HepG2 (cell line): ENCODE measurements around the gene CTNNA1.

Experiments
- ZNF317 ChIP-seq: sonication (generic); formaldehyde crosslinking; IDR thresholded peaks from 2 replicates; pipeline ENCODE4 v1.5.0; 2020; ENCODE audit warnings: mild to moderate bottlenecking, missing genetic modification reagents
- TF ChIP-seq, protein P1 (sequence below): sonication (generic); formaldehyde crosslinking; IDR thresholded peaks from 2 replicates; pipeline ENCODE4 v1.5.0; 2020; ENCODE audit warnings: mild to moderate bottlenecking, missing genetic modification reagents, moderate library complexity
- TF ChIP-seq, protein P2 (sequence below): sonication (generic); formaldehyde crosslinking; IDR thresholded peaks from 2 replicates; pipeline ENCODE4 v1.8.0; 2022; ENCODE audit warnings: mild to moderate bottlenecking, missing genetic modification reagents, moderate library complexity
- TF ChIP-seq, protein P3 (sequence below): sonication (generic); formaldehyde crosslinking; IDR thresholded peaks from 2 replicates; pipeline ENCODE4 v1.4.0; 2020; ENCODE audit warnings: missing genetic modification reagents, borderline replicate concordance
- TF ChIP-seq, protein P4 (sequence below): sonication (generic); formaldehyde crosslinking; conservative IDR thresholded peaks from 2 replicates; pipeline ENCODE4 v1.4.0; 2020; ENCODE audit warnings: mild to moderate bottlenecking, missing genetic modification reagents, moderate library complexity

DNA sequence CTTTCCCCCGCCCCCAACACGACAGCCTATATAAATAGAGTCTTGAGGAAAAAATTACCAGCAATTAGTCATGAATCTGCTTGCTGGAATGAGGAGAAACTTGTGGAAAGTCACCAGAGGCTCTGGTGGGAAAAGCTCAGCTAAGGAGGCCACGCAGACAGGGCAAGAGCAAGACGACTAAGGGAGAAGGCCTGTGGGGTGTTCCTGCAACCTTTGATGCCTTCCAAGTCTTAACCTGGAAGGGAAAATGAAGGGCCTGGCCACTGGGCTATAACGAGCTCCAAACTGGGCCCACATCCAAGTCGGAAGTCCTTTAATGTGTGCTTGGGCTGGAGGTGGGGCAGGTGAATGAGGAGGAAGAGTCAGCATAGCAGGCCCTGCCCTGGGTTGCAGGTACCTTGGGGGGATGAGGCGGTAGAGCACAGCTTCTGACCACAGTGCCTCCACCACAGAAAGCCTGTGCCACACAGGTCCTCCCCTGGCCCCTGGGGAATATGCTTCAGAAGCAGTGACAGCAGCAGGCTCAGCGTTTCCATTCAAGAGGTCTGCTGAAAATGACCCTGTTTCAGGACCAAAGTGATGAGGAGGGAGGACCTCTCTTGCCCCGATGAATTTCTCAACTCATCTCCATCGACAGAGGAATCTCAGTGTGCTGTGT is 214.7 kb downstream of the CTNNA1 start:
- TF ChIP-seq, protein P1, sequence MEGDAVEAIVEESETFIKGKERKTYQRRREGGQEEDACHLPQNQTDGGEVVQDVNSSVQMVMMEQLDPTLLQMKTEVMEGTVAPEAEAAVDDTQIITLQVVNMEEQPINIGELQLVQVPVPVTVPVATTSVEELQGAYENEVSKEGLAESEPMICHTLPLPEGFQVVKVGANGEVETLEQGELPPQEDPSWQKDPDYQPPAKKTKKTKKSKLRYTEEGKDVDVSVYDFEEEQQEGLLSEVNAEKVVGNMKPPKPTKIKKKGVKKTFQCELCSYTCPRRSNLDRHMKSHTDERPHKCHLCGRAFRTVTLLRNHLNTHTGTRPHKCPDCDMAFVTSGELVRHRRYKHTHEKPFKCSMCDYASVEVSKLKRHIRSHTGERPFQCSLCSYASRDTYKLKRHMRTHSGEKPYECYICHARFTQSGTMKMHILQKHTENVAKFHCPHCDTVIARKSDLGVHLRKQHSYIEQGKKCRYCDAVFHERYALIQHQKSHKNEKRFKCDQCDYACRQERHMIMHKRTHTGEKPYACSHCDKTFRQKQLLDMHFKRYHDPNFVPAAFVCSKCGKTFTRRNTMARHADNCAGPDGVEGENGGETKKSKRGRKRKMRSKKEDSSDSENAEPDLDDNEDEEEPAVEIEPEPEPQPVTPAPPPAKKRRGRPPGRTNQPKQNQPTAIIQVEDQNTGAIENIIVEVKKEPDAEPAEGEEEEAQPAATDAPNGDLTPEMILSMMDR (CRISPR knock-in tag) = no peak
- TF ChIP-seq, protein P2, sequence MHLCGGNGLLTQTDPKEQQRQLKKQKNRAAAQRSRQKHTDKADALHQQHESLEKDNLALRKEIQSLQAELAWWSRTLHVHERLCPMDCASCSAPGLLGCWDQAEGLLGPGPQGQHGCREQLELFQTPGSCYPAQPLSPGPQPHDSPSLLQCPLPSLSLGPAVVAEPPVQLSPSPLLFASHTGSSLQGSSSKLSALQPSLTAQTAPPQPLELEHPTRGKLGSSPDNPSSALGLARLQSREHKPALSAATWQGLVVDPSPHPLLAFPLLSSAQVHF (CRISPR knock-in tag) = no peak
- TF ChIP-seq, protein P3, sequence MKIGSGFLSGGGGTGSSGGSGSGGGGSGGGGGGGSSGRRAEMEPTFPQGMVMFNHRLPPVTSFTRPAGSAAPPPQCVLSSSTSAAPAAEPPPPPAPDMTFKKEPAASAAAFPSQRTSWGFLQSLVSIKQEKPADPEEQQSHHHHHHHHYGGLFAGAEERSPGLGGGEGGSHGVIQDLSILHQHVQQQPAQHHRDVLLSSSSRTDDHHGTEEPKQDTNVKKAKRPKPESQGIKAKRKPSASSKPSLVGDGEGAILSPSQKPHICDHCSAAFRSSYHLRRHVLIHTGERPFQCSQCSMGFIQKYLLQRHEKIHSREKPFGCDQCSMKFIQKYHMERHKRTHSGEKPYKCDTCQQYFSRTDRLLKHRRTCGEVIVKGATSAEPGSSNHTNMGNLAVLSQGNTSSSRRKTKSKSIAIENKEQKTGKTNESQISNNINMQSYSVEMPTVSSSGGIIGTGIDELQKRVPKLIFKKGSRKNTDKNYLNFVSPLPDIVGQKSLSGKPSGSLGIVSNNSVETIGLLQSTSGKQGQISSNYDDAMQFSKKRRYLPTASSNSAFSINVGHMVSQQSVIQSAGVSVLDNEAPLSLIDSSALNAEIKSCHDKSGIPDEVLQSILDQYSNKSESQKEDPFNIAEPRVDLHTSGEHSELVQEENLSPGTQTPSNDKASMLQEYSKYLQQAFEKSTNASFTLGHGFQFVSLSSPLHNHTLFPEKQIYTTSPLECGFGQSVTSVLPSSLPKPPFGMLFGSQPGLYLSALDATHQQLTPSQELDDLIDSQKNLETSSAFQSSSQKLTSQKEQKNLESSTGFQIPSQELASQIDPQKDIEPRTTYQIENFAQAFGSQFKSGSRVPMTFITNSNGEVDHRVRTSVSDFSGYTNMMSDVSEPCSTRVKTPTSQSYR (CRISPR knock-in tag) = no peak
- TF ChIP-seq ZNF317 (CRISPR knock-in tag) = no peak
- TF ChIP-seq, protein P4, sequence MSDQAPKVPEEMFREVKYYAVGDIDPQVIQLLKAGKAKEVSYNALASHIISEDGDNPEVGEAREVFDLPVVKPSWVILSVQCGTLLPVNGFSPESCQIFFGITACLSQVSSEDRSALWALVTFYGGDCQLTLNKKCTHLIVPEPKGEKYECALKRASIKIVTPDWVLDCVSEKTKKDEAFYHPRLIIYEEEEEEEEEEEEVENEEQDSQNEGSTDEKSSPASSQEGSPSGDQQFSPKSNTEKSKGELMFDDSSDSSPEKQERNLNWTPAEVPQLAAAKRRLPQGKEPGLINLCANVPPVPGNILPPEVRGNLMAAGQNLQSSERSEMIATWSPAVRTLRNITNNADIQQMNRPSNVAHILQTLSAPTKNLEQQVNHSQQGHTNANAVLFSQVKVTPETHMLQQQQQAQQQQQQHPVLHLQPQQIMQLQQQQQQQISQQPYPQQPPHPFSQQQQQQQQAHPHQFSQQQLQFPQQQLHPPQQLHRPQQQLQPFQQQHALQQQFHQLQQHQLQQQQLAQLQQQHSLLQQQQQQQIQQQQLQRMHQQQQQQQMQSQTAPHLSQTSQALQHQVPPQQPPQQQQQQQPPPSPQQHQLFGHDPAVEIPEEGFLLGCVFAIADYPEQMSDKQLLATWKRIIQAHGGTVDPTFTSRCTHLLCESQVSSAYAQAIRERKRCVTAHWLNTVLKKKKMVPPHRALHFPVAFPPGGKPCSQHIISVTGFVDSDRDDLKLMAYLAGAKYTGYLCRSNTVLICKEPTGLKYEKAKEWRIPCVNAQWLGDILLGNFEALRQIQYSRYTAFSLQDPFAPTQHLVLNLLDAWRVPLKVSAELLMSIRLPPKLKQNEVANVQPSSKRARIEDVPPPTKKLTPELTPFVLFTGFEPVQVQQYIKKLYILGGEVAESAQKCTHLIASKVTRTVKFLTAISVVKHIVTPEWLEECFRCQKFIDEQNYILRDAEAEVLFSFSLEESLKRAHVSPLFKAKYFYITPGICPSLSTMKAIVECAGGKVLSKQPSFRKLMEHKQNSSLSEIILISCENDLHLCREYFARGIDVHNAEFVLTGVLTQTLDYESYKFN (CRISPR knock-in tag) = no peak
